ENCODE measurements around the gene ARL11. TPM values are rescaled to one million over a fixed set of nuclear protein-coding genes. Genes with fewer than 3 reads are reported as not detected.

The ARL11 gene
- total RNA-seq, 2 donors from 2014 or later: 0.52 TPM; not detected in 1

DNA sequence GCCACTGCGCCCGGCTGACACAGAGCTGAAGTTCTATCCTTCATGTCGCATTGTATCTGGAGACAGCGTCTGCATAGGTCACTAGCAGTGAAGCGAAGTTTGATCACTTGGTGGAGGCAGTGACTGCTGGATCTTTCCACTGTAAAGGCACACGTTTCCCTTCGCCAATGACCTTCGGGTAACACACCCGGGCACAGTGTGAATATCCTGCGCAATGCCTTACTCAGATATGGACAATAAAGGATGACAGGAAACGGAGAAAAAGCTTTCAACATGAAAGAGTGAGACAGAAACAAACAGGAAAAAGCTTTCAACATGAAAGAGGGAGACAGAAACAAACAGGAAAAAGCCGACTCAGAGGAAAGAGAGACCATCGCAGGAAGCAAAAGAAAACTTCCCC lies 17.1 kb downstream of the ARL11 start:
- TF ChIP-seq POLR2A (IDR thresholded peaks at IDR 0.05): no peak
- TF ChIP-seq, protein P1, sequence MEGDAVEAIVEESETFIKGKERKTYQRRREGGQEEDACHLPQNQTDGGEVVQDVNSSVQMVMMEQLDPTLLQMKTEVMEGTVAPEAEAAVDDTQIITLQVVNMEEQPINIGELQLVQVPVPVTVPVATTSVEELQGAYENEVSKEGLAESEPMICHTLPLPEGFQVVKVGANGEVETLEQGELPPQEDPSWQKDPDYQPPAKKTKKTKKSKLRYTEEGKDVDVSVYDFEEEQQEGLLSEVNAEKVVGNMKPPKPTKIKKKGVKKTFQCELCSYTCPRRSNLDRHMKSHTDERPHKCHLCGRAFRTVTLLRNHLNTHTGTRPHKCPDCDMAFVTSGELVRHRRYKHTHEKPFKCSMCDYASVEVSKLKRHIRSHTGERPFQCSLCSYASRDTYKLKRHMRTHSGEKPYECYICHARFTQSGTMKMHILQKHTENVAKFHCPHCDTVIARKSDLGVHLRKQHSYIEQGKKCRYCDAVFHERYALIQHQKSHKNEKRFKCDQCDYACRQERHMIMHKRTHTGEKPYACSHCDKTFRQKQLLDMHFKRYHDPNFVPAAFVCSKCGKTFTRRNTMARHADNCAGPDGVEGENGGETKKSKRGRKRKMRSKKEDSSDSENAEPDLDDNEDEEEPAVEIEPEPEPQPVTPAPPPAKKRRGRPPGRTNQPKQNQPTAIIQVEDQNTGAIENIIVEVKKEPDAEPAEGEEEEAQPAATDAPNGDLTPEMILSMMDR (IDR thresholded peaks at IDR 0.05): no peak
- Histone ChIP-seq H3K27ac (no peak overlapping the region), H3K36me3 (replicated peaks in 1 of 2; ENCODE audit: insufficient read depth in 1 of 2, low read depth in 2 of 2) (no peaks in the 10 kb centered on the region), H3K9me3 (no peaks in the 10 kb centered on the region), H3K4me1 (no peaks in the 10 kb centered on the region), H3K4me3 (no peak overlapping the region), H3K27me3 (no peaks in the 10 kb centered on the region)
- ATAC-seq (no peak), DNase-seq (no peak)
- 75 to 82% methylated on average over 13 of the region's 13 CpGs for whole genome bisulfite sequencing, 2 donors
- intact Hi-C loops (cut with DNase I): no loop called here

DNA sequence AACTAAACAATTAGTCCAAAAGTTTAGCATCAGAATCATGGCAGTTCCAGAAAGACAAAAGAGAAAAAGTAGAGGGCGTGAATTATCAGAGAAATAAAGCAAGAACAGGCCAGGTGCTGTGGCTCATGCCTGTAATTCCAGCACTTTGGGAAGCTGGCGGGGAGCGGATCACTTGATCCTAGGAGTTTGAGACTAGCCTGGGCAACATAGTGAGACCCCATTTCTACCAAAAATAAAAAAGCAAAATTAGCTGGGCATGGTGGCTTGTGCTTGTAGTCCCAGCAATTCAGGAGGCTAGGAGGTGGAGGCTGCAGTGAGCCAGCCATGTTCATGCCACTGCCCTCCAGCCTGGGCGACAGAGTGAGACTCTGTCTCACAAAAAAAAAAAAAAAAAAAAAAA lies 18.4 kb downstream of the ARL11 start:
- DNase-seq (no peak), ATAC-seq (no peak)
- intact Hi-C loops (cut with DNase I): no loop called here
- Histone ChIP-seq H3K27me3 (no peaks in the 10 kb centered on the region), H3K9me3 (no peaks in the 10 kb centered on the region), H3K27ac (no peak overlapping the region), H3K4me3 (no peak overlapping the region), H3K4me1 (no peaks in the 10 kb centered on the region), H3K36me3 (replicated peaks in 1 of 2; ENCODE audit: insufficient read depth in 1 of 2, low read depth in 2 of 2) (no peaks in the 10 kb centered on the region)
- no peak for TF ChIP-seq POLR2A (IDR thresholded peaks at IDR 0.05)
- TF ChIP-seq, protein P1 (IDR thresholded peaks at IDR 0.05): no peak
- WGBS, 2 donors: 86 to 94% methylated on average over 3 to 4 of the region's 4 CpGs

DNA sequence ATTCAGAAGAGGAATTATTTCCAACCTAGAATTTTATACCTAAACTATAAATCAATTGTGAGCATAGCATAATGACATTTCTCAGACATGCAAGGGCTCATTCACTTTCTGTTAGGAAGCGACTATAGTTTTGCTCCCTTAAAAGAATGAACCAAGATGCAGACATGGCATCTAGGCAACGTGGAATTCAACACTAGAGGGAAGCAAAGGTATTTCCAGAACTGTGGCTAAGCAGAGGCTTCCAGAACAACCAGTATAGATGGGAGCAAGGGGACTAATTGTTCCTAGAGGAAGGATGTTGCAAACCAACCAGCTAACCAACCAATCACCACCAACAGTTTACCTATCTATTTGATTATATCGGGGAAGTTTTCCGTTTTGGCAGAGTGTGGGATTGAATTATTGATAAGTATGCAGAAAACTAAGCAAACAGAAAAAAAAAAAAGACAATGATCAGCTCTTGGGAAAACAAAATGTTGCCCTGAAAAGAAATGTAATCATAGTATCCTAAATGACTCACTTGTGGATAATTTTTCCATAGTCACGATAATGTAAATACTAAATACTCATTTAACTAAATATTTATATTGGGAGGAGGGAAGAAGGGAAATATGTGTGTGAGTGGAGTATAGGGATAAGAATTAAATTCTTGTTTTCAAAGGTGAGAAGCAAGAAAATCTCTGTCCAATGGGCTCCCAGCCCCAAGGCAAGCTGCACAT lies 21.1 kb downstream of the ARL11 start:
- Histone ChIP-seq H3K4me1 (no peaks in the 10 kb centered on the region), H3K27me3 (no peaks in the 10 kb centered on the region), H3K4me3 (no peak overlapping the region), H3K9me3 (no peaks in the 10 kb centered on the region), H3K27ac (no peak overlapping the region), H3K36me3 (replicated peaks in 1 of 2; ENCODE audit: insufficient read depth in 1 of 2, low read depth in 2 of 2) (no peaks in the 10 kb centered on the region)
- TF ChIP-seq, protein P1 (IDR thresholded peaks at IDR 0.05): peak in 6 of 7 experiments; percentile 19 to 53 (median 35)
- no peak for TF ChIP-seq POLR2A (IDR thresholded peaks at IDR 0.05)
- 30 to 35% methylated on average over 5 of the region's 5 CpGs for WGBS, 2 donors
- intact Hi-C loops (cut with DNase I): no loop called here
- DNase-seq: no peak
- ATAC-seq: no peak

DNA sequence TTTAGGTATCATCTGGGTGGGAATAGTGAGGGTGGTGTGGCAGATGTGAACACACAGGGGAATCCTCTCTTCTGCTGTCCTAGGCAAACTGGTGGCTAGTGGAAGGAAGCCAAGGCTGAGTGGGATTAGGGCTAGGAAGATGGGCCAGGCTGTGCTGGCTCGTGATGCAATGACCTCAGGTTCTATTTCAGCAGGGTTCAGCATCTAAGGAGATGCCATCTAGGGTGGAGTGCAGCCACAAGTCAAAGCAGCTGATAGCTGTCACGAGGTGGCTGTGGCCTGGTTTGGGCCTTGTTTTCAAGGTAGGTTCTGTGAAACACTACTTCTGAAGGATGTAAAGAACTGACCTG lies 21.6 kb downstream of the ARL11 start:
- Histone ChIP-seq H3K36me3 (replicated peaks in 1 of 2; ENCODE audit: insufficient read depth in 1 of 2, low read depth in 2 of 2) (no peaks in the 10 kb centered on the region), H3K4me3 (no peak overlapping the region), H3K27me3 (no peaks in the 10 kb centered on the region), H3K27ac (no peak overlapping the region), H3K9me3 (no peaks in the 10 kb centered on the region), H3K4me1 (no peaks in the 10 kb centered on the region)
- 84 to 88% methylated on average over 2 of the region's 2 CpGs for WGBS, 2 donors
- TF ChIP-seq, protein P1 (IDR thresholded peaks at IDR 0.05): no peak
- TF ChIP-seq POLR2A (IDR thresholded peaks at IDR 0.05): no peak
- ATAC-seq (no peak), DNase-seq (no peak)
- intact Hi-C loops (cut with DNase I): no loop called here
